Activated CD8-positive, alpha-beta T cell treated with anti-CD3 and anti-CD28 coated beads for 36 hours (primary cell): ENCODE data around the gene ANTXR1. TPM values are rescaled to one million over a fixed set of nuclear protein-coding genes. Genes with fewer than 3 reads are reported as not detected.

Source experiments
- ATAC-seq: fragments of 200-7000 bp; cut with Tn5 transposase; one replicate; pipeline ENCODE4 v1.10.0; 2021; ENCODE audit warnings: mild to moderate bottlenecking, moderate library complexity
- CTCF ChIA-PET: fragments of 350-600 bp; sonication (Branson Sonifier 250); formaldehyde crosslinking; loops from one replicate; lab custom pipeline; 2021; ENCODE audit warnings: antibody characterized with exemption; lab: Charles Lee
- POLR2A ChIA-PET: fragments of 350-600 bp; sonication (Branson Sonifier 250); formaldehyde crosslinking; loops from one replicate; lab custom pipeline; 2021; ENCODE audit warnings: antibody characterized with exemption; lab: Charles Lee
- DNase-seq: peaks from one replicate; pipeline ENCODE4 v3.0.0-alpha.2; 2020
- H3K27ac Mint-ChIP-seq: one replicate; pipeline ENCODE4 v1.8.0; 2021; ENCODE audit warnings: mild to moderate bottlenecking, mixed read lengths
- H3K27me3 Mint-ChIP-seq: one replicate; pipeline ENCODE4 v1.8.0; 2021; ENCODE audit warnings: mixed read lengths
- H3K36me3 Mint-ChIP-seq: one replicate; pipeline ENCODE4 v1.8.0; 2021; ENCODE audit warnings: low read depth, mixed read lengths
- H3K4me1 Mint-ChIP-seq: one replicate; pipeline ENCODE4 v1.8.0; 2021; ENCODE audit warnings: low read depth, mixed read lengths
- H3K4me3 Mint-ChIP-seq: one replicate; pipeline ENCODE4 v1.8.0; 2021; ENCODE audit warnings: mild to moderate bottlenecking, moderate library complexity, mixed read lengths
- H3K9me3 Mint-ChIP-seq: one replicate; pipeline ENCODE4 v1.8.0; 2021; ENCODE audit warnings: mixed read lengths
- intact Hi-C: fragments of 100-400 bp; cut with micrococcal nuclease; formaldehyde crosslinking; loops from one replicate; pipeline ENCODE4 v1.10.0; 2022
- total RNA-seq, 2 experiments: library from RNA; stranded (reverse); gene quantifications; one replicate each; pipeline ENCODE4 v1.2.3, GENCODE V29; 2021
- TF ChIP-seq, protein P1 (sequence below): fragments of 200-600 bp; IDR thresholded peaks from one replicate; pipeline ENCODE4 v1.8.0; 2022; ENCODE audit warnings: antibody characterized with exemption, mild to moderate bottlenecking

The ANTXR1 gene
- total RNA-seq, 2 experiments from 2014 or later, result 0.05 to 0.09 TPM

GRCh38 chr2:69196327-69197117, 183.5 kb downstream of the ANTXR1 start:
- no peaks in the 10 kb centered on the region for H3K36me3 Mint-ChIP-seq
- H3K27ac Mint-ChIP-seq, result no peak overlapping the region
- no peak for DNase-seq
- ATAC-seq, result no peak
- intact Hi-C loops, result no loop called here
- no peak overlapping the region for H3K4me3 Mint-ChIP-seq
- H3K27me3 Mint-ChIP-seq, result peaks cover 2% of the 10 kb centered on the region
- no peaks in the 10 kb centered on the region for H3K9me3 Mint-ChIP-seq
- TF ChIP-seq, protein P1, sequence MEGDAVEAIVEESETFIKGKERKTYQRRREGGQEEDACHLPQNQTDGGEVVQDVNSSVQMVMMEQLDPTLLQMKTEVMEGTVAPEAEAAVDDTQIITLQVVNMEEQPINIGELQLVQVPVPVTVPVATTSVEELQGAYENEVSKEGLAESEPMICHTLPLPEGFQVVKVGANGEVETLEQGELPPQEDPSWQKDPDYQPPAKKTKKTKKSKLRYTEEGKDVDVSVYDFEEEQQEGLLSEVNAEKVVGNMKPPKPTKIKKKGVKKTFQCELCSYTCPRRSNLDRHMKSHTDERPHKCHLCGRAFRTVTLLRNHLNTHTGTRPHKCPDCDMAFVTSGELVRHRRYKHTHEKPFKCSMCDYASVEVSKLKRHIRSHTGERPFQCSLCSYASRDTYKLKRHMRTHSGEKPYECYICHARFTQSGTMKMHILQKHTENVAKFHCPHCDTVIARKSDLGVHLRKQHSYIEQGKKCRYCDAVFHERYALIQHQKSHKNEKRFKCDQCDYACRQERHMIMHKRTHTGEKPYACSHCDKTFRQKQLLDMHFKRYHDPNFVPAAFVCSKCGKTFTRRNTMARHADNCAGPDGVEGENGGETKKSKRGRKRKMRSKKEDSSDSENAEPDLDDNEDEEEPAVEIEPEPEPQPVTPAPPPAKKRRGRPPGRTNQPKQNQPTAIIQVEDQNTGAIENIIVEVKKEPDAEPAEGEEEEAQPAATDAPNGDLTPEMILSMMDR, result no peak
- CTCF ChIA-PET, result no interaction called here
- POLR2A ChIA-PET, result no interaction called here
- no peaks in the 10 kb centered on the region for H3K4me1 Mint-ChIP-seq

- no peak overlapping the region for H3K27ac Mint-ChIP-seq
- no peaks in the 10 kb centered on the region for H3K36me3 Mint-ChIP-seq
- ATAC-seq (no peak), DNase-seq (no peak)
- no peaks in the 10 kb centered on the region for H3K4me1 Mint-ChIP-seq
- TF ChIP-seq, protein P1, result no peak
- H3K9me3 Mint-ChIP-seq, result no peaks in the 10 kb centered on the region
- POLR2A ChIA-PET, result no interaction called here
- intact Hi-C loops, result no loop called here
- H3K27me3 Mint-ChIP-seq, result no peaks in the 10 kb centered on the region
- H3K4me3 Mint-ChIP-seq, result no peak overlapping the region
- CTCF ChIA-PET, result no interaction called here
Measured at GRCh38 chr2:69200107-69200520, 187.1 kb downstream of the ANTXR1 start.

GRCh38 chr2:69201259-69201658, 188.3 kb downstream of the ANTXR1 start:
- intact Hi-C loops, result no loop called here
- no peak overlapping the region for H3K27ac Mint-ChIP-seq
- no peaks in the 10 kb centered on the region for H3K36me3 Mint-ChIP-seq
- H3K27me3 Mint-ChIP-seq, result no peaks in the 10 kb centered on the region
- no peaks in the 10 kb centered on the region for H3K9me3 Mint-ChIP-seq
- no peaks in the 10 kb centered on the region for H3K4me1 Mint-ChIP-seq
- H3K4me3 Mint-ChIP-seq, result no peak overlapping the region
- CTCF ChIA-PET, result no interaction called here
- DNase-seq (no peak), ATAC-seq (no peak)
- POLR2A ChIA-PET, result interaction anchor here (1.0 kb wide), 1 partner anchor 13 kb away, joined by 3 read pairs; no protein-coding TSS in a partner anchor
- TF ChIP-seq, protein P1, result no peak

DNA sequence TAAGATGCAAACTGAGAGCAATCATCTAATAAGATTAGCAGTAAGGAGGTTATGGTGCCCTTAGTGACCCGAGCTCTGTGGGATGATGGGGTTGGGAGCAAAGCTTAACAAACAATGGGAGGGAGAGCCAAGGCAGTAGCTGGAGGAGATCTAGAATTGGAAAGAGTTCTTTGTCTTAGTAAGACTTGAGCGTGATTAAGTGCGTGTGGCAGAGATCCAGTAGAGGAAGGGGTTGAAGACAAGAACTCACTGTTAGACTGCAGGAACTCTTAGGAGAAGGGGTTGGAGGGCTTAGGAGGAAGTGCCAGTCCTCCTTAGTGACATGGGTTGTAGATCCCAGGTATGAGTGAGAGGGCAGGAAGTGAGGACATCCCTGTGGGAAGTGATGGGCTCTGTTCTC, 189.3 kb downstream of the ANTXR1 start:
- Mint-ChIP-seq H3K36me3 (no peaks in the 10 kb centered on the region), H3K9me3 (no peaks in the 10 kb centered on the region), H3K27ac (no peak overlapping the region), H3K4me3 (no peak overlapping the region), H3K4me1 (no peaks in the 10 kb centered on the region), H3K27me3 (no peaks in the 10 kb centered on the region)
- ChIA-PET CTCF (interaction anchor here (1.2 kb wide), 1 partner anchor 116 kb away, joined by 3 read pairs; no protein-coding TSS in a partner anchor), POLR2A (no interaction called here)
- ATAC-seq (no peak), DNase-seq (no peak)
- TF ChIP-seq, protein P1, result no peak
- intact Hi-C loops, result no loop called here

DNA sequence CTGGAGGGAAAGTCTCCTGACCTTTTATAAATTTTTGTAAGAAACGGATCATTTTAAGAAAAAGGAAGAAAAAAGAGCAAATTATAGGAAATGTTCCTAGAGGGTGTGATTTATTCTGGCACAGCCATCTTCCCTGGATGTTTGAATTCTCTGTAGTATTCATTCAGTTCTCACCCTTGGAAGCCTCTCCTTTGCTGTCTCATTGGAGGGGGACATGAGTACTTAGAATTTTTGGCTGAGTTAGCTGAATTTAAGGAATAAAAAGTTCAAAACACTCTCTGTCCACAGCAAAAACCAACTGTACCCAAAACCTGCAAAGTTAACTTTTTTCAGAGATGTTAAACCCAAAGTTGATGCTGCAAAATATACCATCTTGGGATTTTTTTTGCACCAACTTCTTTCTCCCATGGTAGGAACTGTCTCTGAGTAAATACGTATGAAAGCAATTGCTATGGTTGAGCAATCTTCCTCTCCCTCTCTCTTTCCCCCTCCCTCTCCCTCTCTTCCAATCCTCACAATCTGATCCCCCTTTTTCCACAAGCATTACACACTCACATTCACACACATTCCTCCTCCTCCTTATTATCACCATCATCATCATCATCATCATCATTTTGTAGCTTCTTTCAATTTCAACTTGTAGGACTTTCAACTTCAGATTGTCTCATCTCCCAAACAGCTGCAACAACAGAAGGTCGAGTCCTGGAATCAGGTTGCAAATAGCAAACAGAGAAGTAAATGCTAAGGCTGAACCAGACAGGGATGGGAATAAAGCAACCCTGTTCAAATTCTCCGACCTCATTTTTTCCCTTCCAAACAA, 190.4 kb downstream of the ANTXR1 start:
- CTCF ChIA-PET, result interaction anchor here (1.2 kb wide), 1 partner anchor 117 kb away, joined by 3 read pairs; no protein-coding TSS in a partner anchor
- ATAC-seq (no peak), DNase-seq (no peak)
- intact Hi-C loops, result no loop called here
- no peak overlapping the region for H3K4me3 Mint-ChIP-seq
- no peaks in the 10 kb centered on the region for H3K27me3 Mint-ChIP-seq
- H3K27ac Mint-ChIP-seq, result no peak overlapping the region
- H3K4me1 Mint-ChIP-seq, result no peaks in the 10 kb centered on the region
- TF ChIP-seq, protein P1, result no peak
- H3K36me3 Mint-ChIP-seq, result no peaks in the 10 kb centered on the region
- H3K9me3 Mint-ChIP-seq, result no peaks in the 10 kb centered on the region
- POLR2A ChIA-PET, result no interaction called here
